T-cell (primary cell): Measurements from ENCODE around the gene RFX5. TPM values are rescaled to one million over a fixed set of nuclear protein-coding genes. Genes with fewer than 3 reads are reported as not detected.
A peak's percentile ranks its signal among the peaks of the same experiment; 100 is the strongest.

Experiments used
- ATAC-seq, 4 experiments: fragments of 200-7000 bp in 3 of 4; fragments of 150-1000 bp in 1 of 4; cut with Tn5 transposase; replicated peaks in 1 of 4; 1 replicate in 3 of 4; 2 replicates in 1 of 4; pipeline ENCODE4 v1.10.0; 2021; ENCODE audit warnings: moderate library complexity in 3 of 4, mild to moderate bottlenecking in 2 of 4, moderate number of reproducible peaks in 1 of 4
- CTCF ChIA-PET, 2 donors: fragments of 300-600 bp; sonication (Branson Sonifier 250); formaldehyde crosslinking; loops; one replicate each; lab custom pipeline; 2022; ENCODE audit warnings: antibody characterized with exemption in 2 of 2; lab: Charles Lee
- POLR2A ChIA-PET, 2 donors: fragments of 300-600 bp; sonication (Branson Sonifier 250); formaldehyde crosslinking; loops; one replicate each; lab custom pipeline; 2022; ENCODE audit warnings: antibody characterized with exemption in 2 of 2; lab: Charles Lee
- DNase-seq, 35 experiments: peaks; one replicate each; pipeline versions ENCODE4 v3.0.0 to v3.0.0-alpha.2; 2013 to 2023
- H3K27ac ChIP-seq: one replicate; pipeline ENCODE4 v1.5.1; 2013; ENCODE audit warnings: low read length
- H3K27me3 ChIP-seq, 2 experiments: replicated peaks in 1 of 2; 1 replicate in 1 of 2; 2 replicates in 1 of 2; pipeline versions ENCODE4 v1.6.1 to v1.7.0; 2013; ENCODE audit warnings: low read length in 1 of 2, mixed read lengths in 1 of 2; ENCODE audit not compliant: control insufficient read depth in 2 of 2, insufficient read depth in 2 of 2; ENCODE audit errors: extremely low read depth in 1 of 2
- H3K36me3 ChIP-seq, 2 donors: 1 replicate in 1 of 2; 2 replicates in 1 of 2; pipeline versions ENCODE4 v1.6.1 to v1.7.0; 2013; ENCODE audit warnings: low read length in 1 of 2; ENCODE audit not compliant: control insufficient read depth in 2 of 2, insufficient read depth in 1 of 2; ENCODE audit errors: extremely low read depth in 1 of 2
- H3K4me1 ChIP-seq, 2 experiments: 1 replicate in 1 of 2; 2 replicates in 1 of 2; pipeline versions ENCODE4 v1.6.1 to v1.7.0; 2013; ENCODE audit warnings: low read length in 2 of 2, mixed read lengths in 1 of 2; ENCODE audit not compliant: insufficient read depth in 2 of 2, control insufficient read depth in 1 of 2; ENCODE audit errors: extremely low read depth in 1 of 2
- H3K4me3 ChIP-seq, 2 donors: 1 replicate in 1 of 2; 2 replicates in 1 of 2; pipeline versions ENCODE4 v1.5.1 to v1.7.0; 2013; ENCODE audit warnings: mild to moderate bottlenecking in 2 of 2, low read length in 1 of 2, moderate library complexity in 1 of 2; ENCODE audit not compliant: control insufficient read depth in 1 of 2; ENCODE audit errors: extremely low read depth in 1 of 2
- H3K9me3 ChIP-seq: 2 replicates; pipeline ENCODE4 v1.7.0; 2013
- H3K27ac Mint-ChIP-seq, 2 donors: one replicate each; pipeline ENCODE4 v1.8.0; 2020 to 2021; ENCODE audit warnings: mild to moderate bottlenecking in 2 of 2, mixed read lengths in 2 of 2
- H3K27me3 Mint-ChIP-seq, 2 donors: one replicate each; pipeline ENCODE4 v1.8.0; 2021 to 2022; ENCODE audit warnings: mixed read lengths in 2 of 2
- H3K36me3 Mint-ChIP-seq: one replicate; pipeline ENCODE4 v1.8.0; 2021; ENCODE audit warnings: mixed read lengths
- H3K4me1 Mint-ChIP-seq, 3 donors: one replicate each; pipeline ENCODE4 v1.8.0; 2020 to 2022; ENCODE audit warnings: mixed read lengths in 3 of 3, mild to moderate bottlenecking in 1 of 3
- H3K4me3 Mint-ChIP-seq, 3 donors: one replicate each; pipeline ENCODE4 v1.8.0; 2020 to 2022; ENCODE audit warnings: mild to moderate bottlenecking in 3 of 3, mixed read lengths in 3 of 3, moderate library complexity in 3 of 3
- H3K9me3 Mint-ChIP-seq, 3 donors: one replicate each; pipeline ENCODE4 v1.8.0; 2020 to 2022; ENCODE audit warnings: mixed read lengths in 3 of 3
- WGBS: methylation state at CpG from one replicate; pipeline ENCODE4 v1.1.5; 2013; ENCODE audit warnings: missing lambda C conversion rate; ENCODE audit not compliant: insufficient coverage; 5-methylcytosine and 5-hydroxymethylcytosine counted together
- total RNA-seq, 35 experiments: library from RNA in 6 of 35; stranded (reverse) in 6 of 35; fragments of 120-200 nt in 1 of 35; gene quantifications; one replicate each; pipeline versions ENCODE4 v1.2.1 to v1.2.4 and lab custom pipeline; 2013 to 2026

RFX5 gene
- total RNA-seq, 5 donors from 2014 or later (not counting 1 experiment from before 2014, with no cell fraction given) = 50.3 to 79.8 (median 70.2) TPM

DNA sequence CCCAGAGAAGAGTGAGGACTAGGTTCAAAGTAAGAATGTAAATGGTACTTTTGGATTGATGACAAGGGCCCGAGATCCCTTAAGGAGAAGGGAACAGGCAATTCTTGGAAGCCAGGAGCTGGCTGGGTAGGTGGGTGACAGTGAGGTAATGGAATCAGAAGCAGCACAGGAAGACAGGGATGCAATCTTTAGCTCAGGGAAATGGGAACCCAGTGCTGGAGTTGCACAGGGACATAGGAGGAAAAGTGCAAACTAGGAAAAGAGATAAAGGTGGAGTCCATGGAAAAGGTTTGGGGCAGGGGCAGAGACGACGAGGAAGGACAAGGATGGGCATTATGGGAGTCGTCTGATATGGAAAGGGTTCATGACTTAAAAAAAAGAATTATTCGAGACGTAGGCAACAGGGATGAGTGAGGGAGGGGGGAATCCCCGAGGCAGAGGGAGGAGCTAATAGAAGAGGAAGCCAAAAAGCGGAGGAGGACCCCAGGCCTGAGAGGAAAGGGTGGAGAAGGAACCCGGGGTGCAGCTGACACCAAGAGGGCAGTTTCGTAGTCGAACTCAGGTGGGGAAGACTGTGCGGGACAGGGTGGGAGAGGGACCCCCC lies 20.3 kb downstream of the RFX5 start:
- no peaks in the 10 kb centered on the region for H3K27me3 Mint-ChIP-seq
- 10% methylated on average over 7 of the region's 12 CpGs for WGBS
- H3K36me3 ChIP-seq = peaks cover 0 to 26% of the 10 kb centered on the region in 2 donors
- H3K27me3 ChIP-seq = no peaks in the 10 kb centered on the region
- ChIA-PET POLR2A (interaction anchor here (0.5 to 1.2 kb wide), 4 partner anchors 45 to 416 kb away, joined by 3 to 5 read pairs (median 4); partner anchors contain the start of genes PSMB4 (in 1 of the 2) and ZNF687 (in 1 of the 2)), CTCF (interaction anchor here in 1 of 2 donors (0.5 to 2.7 kb wide), 7 partner anchors 12 to 437 kb away, joined by 3 to 36 read pairs (median 4); partner anchors contain the start of genes MRPL9, RFX5 and TMOD4)
- H3K4me1 Mint-ChIP-seq = peaks cover 42 to 52% (median 52%) of the 10 kb centered on the region in 3 donors
- ATAC-seq (peak; percentile 35 to 47 (median 45)), DNase-seq (peak in 32 of 35 experiments; percentile 23 to 75 (median 44))
- peak overlapping the region; percentile 94 to 97 for H3K27ac Mint-ChIP-seq
- H3K36me3 Mint-ChIP-seq = peaks cover 23% of the 10 kb centered on the region
- peaks cover 10 to 28% of the 10 kb centered on the region in 2 experiments for H3K4me1 ChIP-seq
- peak overlapping the region; percentile 90 for H3K27ac ChIP-seq
- no peaks in the 10 kb centered on the region for H3K9me3 Mint-ChIP-seq
- H3K9me3 ChIP-seq = no peaks in the 10 kb centered on the region
- peak overlapping the region; percentile 69 to 96 for H3K4me3 ChIP-seq
- peak overlapping the region; percentile 88 to 98 (median 96) for H3K4me3 Mint-ChIP-seq

DNA sequence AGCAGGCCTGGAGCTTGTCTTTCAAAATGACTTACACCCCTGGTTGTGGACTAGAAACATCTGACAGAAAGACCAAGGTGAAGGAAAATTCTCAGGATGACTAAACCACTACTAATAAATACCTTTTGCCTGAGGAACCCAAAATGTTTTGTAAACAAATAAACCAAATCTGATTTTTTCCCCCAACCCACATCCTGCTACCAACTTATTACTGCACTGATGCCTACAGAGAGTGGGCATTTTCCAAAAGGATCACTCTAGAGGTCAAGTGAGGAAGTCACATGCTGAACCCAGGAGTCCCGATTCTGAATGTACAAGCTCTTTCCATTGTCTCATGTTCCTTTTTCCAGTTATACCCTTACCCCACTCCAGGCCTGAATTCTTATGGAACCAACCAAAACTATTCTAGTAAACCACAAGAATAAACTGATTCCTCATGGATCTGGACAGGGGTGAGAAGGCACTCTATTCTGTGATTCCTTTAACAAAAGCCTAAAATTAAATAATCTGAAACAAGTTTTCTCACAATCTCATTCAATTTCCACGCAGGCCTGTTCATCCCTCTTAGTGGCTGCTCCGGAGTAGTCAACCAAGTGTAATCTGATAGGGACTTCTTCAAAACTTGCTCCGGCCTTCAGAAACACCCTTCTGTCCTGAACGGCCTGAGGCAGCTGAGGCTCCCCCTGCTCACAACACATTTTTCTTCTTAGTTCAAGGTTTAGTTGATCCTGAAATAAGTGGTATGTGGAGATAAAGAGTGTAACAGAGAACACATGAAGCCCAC lies 21.2 kb downstream of the RFX5 start:
- Histone ChIP-seq H3K27ac (peak overlapping the region; percentile 90), H3K4me3 (peak overlapping the region in 1 of 2 donors; percentile 69), H3K4me1 (peaks cover 10 to 28% of the 10 kb centered on the region in 2 experiments), H3K9me3 (no peaks in the 10 kb centered on the region), H3K36me3 (peaks cover 0 to 30% of the 10 kb centered on the region in 2 donors), H3K27me3 (no peaks in the 10 kb centered on the region)
- Mint-ChIP-seq H3K27ac (peak overlapping the region; percentile 94 to 97), H3K4me1 (peaks cover 45 to 56% (median 56%) of the 10 kb centered on the region in 3 donors), H3K9me3 (no peaks in the 10 kb centered on the region), H3K27me3 (no peaks in the 10 kb centered on the region), H3K36me3 (peaks cover 26% of the 10 kb centered on the region), H3K4me3 (peak overlapping the region; percentile 88 to 98 (median 96))
- DNase-seq (no peak), ATAC-seq (no peak)
- CTCF ChIA-PET = interaction anchor here (0.5 to 2.7 kb wide), 5 partner anchors 15 to 438 kb away, joined by 3 to 36 read pairs (median 3); partner anchors contain the start of genes MRPL9 (in 1 of the 2) and TMOD4 (in 1 of the 2)
- POLR2A ChIA-PET = interaction anchor here in 1 of 2 donors (0.5 to 0.9 kb wide), 3 partner anchors 44 to 460 kb away, joined by 3 to 5 read pairs (median 3); partner anchors contain the start of gene ZNF687
- 100% methylated on average over 2 of the region's 5 CpGs for WGBS

DNA sequence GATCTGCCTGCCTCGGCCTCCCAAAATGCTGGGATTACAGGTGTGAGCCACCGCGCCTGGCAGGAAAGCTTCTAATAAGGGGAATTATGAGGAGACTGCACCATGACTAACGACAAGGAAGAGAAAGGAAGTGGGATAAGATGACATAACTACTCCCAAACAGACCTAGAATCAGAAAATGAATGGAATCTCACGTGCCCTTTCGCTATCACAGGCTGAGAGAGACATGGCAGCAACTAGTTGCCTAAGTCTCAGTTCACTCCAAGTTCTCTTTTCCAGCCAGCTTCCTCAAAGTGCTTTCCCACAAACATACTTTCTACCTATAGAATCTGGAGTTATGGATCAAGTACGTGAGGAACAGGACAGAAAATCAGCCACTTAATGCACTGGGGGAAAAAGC lies 21.8 kb downstream of the RFX5 start:
- H3K27me3 Mint-ChIP-seq = no peaks in the 10 kb centered on the region
- no peak overlapping the region for H3K27ac ChIP-seq
- 100% methylated on average over 3 of the region's 7 CpGs for WGBS
- H3K27me3 ChIP-seq = no peaks in the 10 kb centered on the region
- peaks cover 0 to 36% of the 10 kb centered on the region in 2 donors for H3K36me3 ChIP-seq
- no peaks in the 10 kb centered on the region for H3K9me3 ChIP-seq
- ATAC-seq (no peak), DNase-seq (no peak)
- peaks cover 32% of the 10 kb centered on the region for H3K36me3 Mint-ChIP-seq
- peak overlapping the region; percentile 88 to 98 (median 96) for H3K4me3 Mint-ChIP-seq
- H3K9me3 Mint-ChIP-seq = no peaks in the 10 kb centered on the region
- H3K4me3 ChIP-seq = no peak overlapping the region
- peaks cover 51 to 62% (median 61%) of the 10 kb centered on the region in 3 donors for H3K4me1 Mint-ChIP-seq
- peak overlapping the region; percentile 94 to 97 for H3K27ac Mint-ChIP-seq
- POLR2A ChIA-PET = interaction anchor here in 1 of 2 donors (0.7 kb wide), 1 partner anchor 460 kb away, joined by 3 read pairs; no protein-coding TSS in a partner anchor
- CTCF ChIA-PET = interaction anchor here (0.6 to 0.7 kb wide), 2 partner anchors 16 to 81 kb away, joined by 3 to 10 read pairs; no protein-coding TSS in a partner anchor
- peaks cover 10 to 28% of the 10 kb centered on the region in 2 experiments for H3K4me1 ChIP-seq

DNA sequence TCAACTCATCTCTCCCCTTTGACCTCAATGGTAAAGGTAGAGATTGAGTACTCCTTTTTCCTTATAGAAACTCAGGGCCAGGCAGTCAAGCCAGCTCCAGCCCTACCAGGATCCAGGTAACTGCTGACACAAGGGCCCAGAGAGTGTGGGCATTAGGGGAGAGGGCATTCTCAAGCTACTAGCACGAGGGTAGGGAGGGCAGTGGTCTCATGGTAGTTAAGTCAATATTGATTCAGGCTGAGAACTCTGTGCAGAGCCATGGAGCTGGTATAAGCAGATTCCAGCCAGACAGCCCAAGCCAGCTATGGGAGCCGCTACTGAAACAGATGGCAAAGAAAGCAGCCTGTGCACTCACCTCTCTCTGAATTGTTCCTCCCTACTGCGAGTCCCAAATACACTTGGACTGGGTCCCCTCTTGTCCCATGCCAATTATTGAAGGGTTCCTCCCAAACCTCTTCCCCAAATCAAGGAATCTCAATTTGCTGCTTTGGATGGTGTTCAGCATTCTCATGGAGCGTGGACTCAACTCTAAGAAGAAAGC lies 22.6 kb downstream of the RFX5 start:
- Mint-ChIP-seq H3K27me3 (no peaks in the 10 kb centered on the region), H3K4me3 (no peak overlapping the region), H3K36me3 (peaks cover 34% of the 10 kb centered on the region), H3K4me1 (peaks cover 51 to 63% (median 63%) of the 10 kb centered on the region in 3 donors), H3K9me3 (no peaks in the 10 kb centered on the region), H3K27ac (no peak overlapping the region)
- DNase-seq (no peak), ATAC-seq (no peak)
- Histone ChIP-seq H3K4me3 (no peak overlapping the region), H3K9me3 (no peaks in the 10 kb centered on the region), H3K36me3 (peaks cover 0 to 40% of the 10 kb centered on the region in 2 donors), H3K4me1 (peaks cover 10 to 28% of the 10 kb centered on the region in 2 experiments), H3K27me3 (no peaks in the 10 kb centered on the region), H3K27ac (no peak overlapping the region)
- ChIA-PET CTCF (no interaction called here), POLR2A (no interaction called here)
- WGBS = 100% methylated on average over 2 of the region's 4 CpGs

DNA sequence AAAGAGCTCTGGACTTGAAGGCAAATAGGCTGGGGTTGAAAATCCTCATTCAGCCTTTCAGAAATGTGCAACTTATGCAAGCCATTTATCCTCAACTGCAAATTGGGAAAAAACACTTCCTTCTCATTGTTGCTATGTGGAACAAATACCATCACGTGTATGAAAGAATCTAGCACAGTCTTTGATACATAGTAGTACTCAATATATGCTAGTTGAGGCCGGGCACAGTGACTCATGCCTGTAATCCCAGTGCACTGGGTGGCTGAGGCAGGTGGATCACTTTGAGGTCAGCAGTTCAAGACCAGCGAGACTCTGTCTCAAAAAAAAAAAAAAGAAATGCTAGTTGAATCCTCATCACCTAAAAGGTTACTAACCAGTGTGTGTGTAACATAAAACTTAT lies 28.1 kb downstream of the RFX5 start:
- Mint-ChIP-seq H3K4me1 (peaks cover 41 to 43% (median 42%) of the 10 kb centered on the region in 3 donors), H3K27ac (no peak overlapping the region), H3K9me3 (no peaks in the 10 kb centered on the region), H3K27me3 (no peaks in the 10 kb centered on the region), H3K36me3 (peaks cover 42% of the 10 kb centered on the region), H3K4me3 (no peak overlapping the region)
- WGBS = no CpG with 5 or more reads among the region's 3 CpGs
- DNase-seq (no peak), ATAC-seq (no peak)
- H3K9me3 ChIP-seq = no peaks in the 10 kb centered on the region
- no peaks in the 10 kb centered on the region for H3K27me3 ChIP-seq
- H3K4me1 ChIP-seq = no peaks in the 10 kb centered on the region
- CTCF ChIA-PET = interaction anchor here in 1 of 2 donors (0.6 kb wide), 1 partner anchor 243 kb away, joined by 3 read pairs; no protein-coding TSS in a partner anchor
- POLR2A ChIA-PET = no interaction called here
- H3K27ac ChIP-seq = no peak overlapping the region
- H3K4me3 ChIP-seq = no peak overlapping the region
- H3K36me3 ChIP-seq = peaks cover 0 to 68% of the 10 kb centered on the region in 2 donors
